Endothelial cell (in vitro differentiated cells): ENCODE measurements around the gene ARFGAP1. TPM values are rescaled to one million over a fixed set of nuclear protein-coding genes. Genes with fewer than 3 reads are reported as not detected.

Experiments used
- DNase-seq: peaks from one replicate; pipeline ENCODE4 v3.0.0; 2021; ENCODE audit warnings: low spot score
- H3K27ac Mint-ChIP-seq: one replicate; pipeline ENCODE4 v1.8.0; 2021; ENCODE audit warnings: mixed read lengths, inconsistent platforms; ENCODE audit not compliant: unreplicated experiment
- H3K27me3 Mint-ChIP-seq: one replicate; pipeline ENCODE4 v1.8.0; 2021; ENCODE audit warnings: mild to moderate bottlenecking, moderate library complexity, mixed read lengths, inconsistent platforms; ENCODE audit not compliant: unreplicated experiment
- H3K36me3 Mint-ChIP-seq: one replicate; pipeline ENCODE4 v1.8.0; 2021; ENCODE audit warnings: mild to moderate bottlenecking, low read depth, mixed read lengths, inconsistent platforms; ENCODE audit not compliant: unreplicated experiment
- H3K4me1 Mint-ChIP-seq: one replicate; pipeline ENCODE4 v1.8.0; 2021; ENCODE audit warnings: mild to moderate bottlenecking, mixed read lengths, inconsistent platforms; ENCODE audit not compliant: unreplicated experiment
- H3K4me3 Mint-ChIP-seq: one replicate; pipeline ENCODE4 v1.8.0; 2021; ENCODE audit warnings: mild to moderate bottlenecking, mixed read lengths, inconsistent platforms; ENCODE audit not compliant: unreplicated experiment
- H3K9me3 Mint-ChIP-seq: one replicate; pipeline ENCODE4 v1.8.0; 2021; ENCODE audit warnings: mixed read lengths, inconsistent platforms; ENCODE audit not compliant: unreplicated experiment
- total RNA-seq: library from RNA; stranded (reverse); fragmentation: NEBNext Ultra II Directional; extraction: Animal tissue kit (Norgen Biotek cat#: 25700); gene quantifications from one replicate; pipeline ENCODE4 v1.2.1, GENCODE V29; 2021; ENCODE audit not compliant: unreplicated experiment
- TF ChIP-seq, protein P1 (sequence below): fragments of 200-600 bp; sonication (generic); IDR thresholded peaks from one replicate; pipeline ENCODE4 v1.5.0; 2021; ENCODE audit warnings: antibody characterized with exemption; ENCODE audit not compliant: unreplicated experiment

Gene ARFGAP1
- total RNA-seq, 1 donor from 2014 or later, result 106 TPM

DNA sequence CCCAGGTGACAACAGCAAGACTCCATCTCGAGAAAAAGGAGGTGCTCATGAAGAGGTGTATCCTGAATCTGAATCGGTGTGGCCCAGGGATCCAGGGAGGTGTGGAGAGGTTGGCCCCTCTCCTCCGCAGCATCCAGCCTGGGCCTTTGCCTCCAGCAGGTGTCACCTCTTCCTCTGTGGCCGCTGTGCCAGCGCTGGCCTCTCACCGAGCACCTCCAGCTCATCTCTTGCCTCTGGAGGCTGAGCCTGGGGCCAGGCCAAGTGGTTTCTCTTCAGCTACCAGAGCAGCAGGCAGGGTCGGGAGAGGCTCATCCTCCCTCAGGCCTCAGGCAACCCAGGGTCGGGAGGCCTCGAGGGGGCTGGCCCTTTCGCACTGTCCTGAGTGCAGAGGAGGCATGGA, 19.2 kb downstream of the ARFGAP1 start:
- Mint-ChIP-seq H3K36me3 (peaks cover 4% of the 10 kb centered on the region), H3K9me3 (no peaks in the 10 kb centered on the region), H3K4me1 (no peaks in the 10 kb centered on the region), H3K27me3 (no peaks in the 10 kb centered on the region), H3K27ac (no peak overlapping the region), H3K4me3 (no peak overlapping the region)
- no peak for DNase-seq
- TF ChIP-seq, protein P1, sequence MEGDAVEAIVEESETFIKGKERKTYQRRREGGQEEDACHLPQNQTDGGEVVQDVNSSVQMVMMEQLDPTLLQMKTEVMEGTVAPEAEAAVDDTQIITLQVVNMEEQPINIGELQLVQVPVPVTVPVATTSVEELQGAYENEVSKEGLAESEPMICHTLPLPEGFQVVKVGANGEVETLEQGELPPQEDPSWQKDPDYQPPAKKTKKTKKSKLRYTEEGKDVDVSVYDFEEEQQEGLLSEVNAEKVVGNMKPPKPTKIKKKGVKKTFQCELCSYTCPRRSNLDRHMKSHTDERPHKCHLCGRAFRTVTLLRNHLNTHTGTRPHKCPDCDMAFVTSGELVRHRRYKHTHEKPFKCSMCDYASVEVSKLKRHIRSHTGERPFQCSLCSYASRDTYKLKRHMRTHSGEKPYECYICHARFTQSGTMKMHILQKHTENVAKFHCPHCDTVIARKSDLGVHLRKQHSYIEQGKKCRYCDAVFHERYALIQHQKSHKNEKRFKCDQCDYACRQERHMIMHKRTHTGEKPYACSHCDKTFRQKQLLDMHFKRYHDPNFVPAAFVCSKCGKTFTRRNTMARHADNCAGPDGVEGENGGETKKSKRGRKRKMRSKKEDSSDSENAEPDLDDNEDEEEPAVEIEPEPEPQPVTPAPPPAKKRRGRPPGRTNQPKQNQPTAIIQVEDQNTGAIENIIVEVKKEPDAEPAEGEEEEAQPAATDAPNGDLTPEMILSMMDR, result no peak

GRCh38 chr20:63292292-63292701, 19.7 kb downstream of the ARFGAP1 start:
- Mint-ChIP-seq H3K27ac (no peak overlapping the region), H3K4me1 (no peaks in the 10 kb centered on the region), H3K9me3 (no peaks in the 10 kb centered on the region), H3K4me3 (no peak overlapping the region), H3K27me3 (no peaks in the 10 kb centered on the region), H3K36me3 (peaks cover 4% of the 10 kb centered on the region)
- TF ChIP-seq, protein P1, result no peak
- DNase-seq, result no peak

DNA sequence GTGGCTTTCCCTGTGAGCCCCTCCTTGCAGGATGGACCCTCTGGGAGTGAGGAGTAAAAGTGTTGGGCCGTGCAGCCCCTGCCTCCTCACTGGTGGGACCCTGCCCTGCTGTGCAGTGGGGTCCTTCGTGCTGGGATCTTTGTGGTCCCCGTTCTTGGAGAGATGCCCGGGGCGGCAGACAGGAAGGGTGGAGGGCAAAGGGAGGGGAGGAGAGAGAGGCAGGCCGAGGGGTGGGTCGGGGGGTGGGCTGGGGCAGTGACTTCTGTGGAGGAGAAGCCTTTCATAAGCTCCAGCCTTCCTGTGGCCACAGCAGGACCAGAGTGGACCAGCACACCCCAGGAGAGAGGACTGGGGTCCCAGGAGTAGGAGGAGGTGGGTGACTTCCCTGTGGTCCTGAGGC, 20.3 kb downstream of the ARFGAP1 start, which contains the start of gene COL20A1:
COL20A1 (plus strand) TSS at position 283 of the 400 bp plus-strand sequence. CDS start 1,922 bp downstream, outside the sequence.
- Mint-ChIP-seq H3K36me3 (peaks cover 4% of the 10 kb centered on the region), H3K9me3 (no peaks in the 10 kb centered on the region), H3K27ac (no peak within 1 kb of the TSS), H3K4me3 (no peak within 1 kb of the TSS), H3K27me3 (no peaks in the 10 kb centered on the region), H3K4me1 (no peaks in the 10 kb centered on the region)
- TF ChIP-seq, protein P1, result no peak
- DNase-seq, result no peak

DNA sequence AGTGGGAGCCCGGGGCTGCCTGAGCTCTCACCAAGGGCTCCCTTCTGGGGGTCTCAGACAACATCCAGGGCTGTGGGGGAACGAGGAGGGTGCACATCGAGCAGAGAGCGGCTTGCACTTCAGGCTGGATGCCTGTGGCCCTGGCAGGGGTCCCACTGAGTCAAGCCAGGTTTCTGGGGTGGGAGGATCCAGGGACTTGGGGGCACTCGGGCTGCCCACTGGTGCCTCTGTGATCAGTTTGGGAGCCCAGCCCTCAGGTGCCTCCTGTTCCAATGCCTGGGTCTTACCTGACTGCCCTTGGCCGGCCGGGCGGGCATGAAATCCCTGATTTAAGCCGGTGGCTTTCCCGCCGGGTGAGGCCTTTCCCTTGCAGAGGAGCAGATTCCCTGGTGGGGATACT, 20.8 kb downstream of the ARFGAP1 start:
- TF ChIP-seq, protein P1, result no peak

DNA sequence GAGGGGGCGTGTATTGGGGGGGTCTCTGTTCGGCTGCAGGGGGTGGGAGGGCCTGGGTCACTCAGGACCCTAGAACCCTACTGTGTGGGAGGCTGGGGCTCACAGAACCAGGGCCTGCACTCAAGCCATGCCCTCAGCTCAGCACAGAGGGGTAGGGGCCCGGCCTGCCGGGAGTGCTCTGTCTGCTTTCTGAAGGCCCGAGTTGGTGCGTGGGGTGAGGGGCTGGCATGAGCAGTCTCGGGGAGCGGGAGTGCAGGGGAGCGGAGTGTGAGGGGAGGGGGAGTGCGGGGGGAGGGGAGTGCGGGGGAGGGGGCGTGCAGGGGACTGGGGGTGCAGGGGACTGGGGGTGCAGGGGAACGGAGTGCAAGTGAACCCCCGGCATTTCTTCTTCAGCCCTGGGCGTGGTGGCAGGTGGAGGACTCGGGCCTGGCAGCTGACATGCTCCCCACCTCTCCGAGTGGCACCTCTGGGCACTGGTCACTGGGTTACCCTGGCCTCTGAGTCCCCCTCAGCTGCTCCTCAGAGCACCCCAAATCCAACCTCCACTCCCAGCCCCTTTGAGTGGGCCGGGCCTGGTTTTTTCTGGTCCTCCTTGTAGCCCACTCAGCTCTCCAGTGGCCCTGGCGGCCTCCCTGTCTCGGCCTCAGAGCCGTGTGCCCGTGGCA, 21.4 kb downstream of the ARFGAP1 start:
- Mint-ChIP-seq H3K27me3 (no peaks in the 10 kb centered on the region), H3K27ac (no peak overlapping the region), H3K36me3 (no peaks in the 10 kb centered on the region), H3K9me3 (no peaks in the 10 kb centered on the region), H3K4me3 (no peak overlapping the region), H3K4me1 (no peaks in the 10 kb centered on the region)
- DNase-seq, result no peak
- TF ChIP-seq, protein P1, result no peak

More for the DNA sequence above, 20.8 kb downstream of the ARFGAP1 start:
- H3K36me3 Mint-ChIP-seq, result no peaks in the 10 kb centered on the region
- no peak overlapping the region for H3K27ac Mint-ChIP-seq
- no peaks in the 10 kb centered on the region for H3K9me3 Mint-ChIP-seq
- no peaks in the 10 kb centered on the region for H3K4me1 Mint-ChIP-seq
- no peaks in the 10 kb centered on the region for H3K27me3 Mint-ChIP-seq
- H3K4me3 Mint-ChIP-seq, result no peak overlapping the region
- no peak for DNase-seq
